HG02943 (cell line): ENCODE results near the gene RSPO3.
"Not testable (repeated sequence)": the region's sequence is repeated elsewhere in the genome, so short reads cannot be mapped to it uniquely, and the experiment has no call there.

Source experiments
- ATAC-seq: cut with Tn5 transposase; IDR thresholded peaks from one replicate; pipeline ENCODE4 v1.9.1; 2021; ENCODE audit warnings: mild to moderate bottlenecking, low read depth, moderate library complexity; ENCODE audit not compliant: unreplicated experiment

Gene RSPO3

DNA sequence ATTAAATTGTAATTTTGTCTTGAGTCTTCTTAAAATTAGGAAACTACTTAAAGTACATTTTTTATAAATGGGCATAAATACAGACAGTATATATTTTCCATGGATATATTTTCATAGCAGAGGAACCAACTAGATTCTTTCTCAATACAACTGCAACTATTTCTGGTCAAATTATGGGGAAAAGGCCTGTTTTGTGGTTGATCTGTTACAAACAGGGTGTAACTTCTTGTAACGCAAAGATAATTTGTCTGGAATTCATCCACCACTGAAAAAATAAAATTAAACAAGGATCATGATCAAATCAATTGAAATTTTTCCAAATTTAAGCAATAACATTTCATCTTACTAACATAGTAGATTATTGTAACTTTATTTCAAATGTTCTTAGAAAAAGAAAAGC lies 81.0 kb downstream of the RSPO3 start:
- no peak for ATAC-seq

DNA sequence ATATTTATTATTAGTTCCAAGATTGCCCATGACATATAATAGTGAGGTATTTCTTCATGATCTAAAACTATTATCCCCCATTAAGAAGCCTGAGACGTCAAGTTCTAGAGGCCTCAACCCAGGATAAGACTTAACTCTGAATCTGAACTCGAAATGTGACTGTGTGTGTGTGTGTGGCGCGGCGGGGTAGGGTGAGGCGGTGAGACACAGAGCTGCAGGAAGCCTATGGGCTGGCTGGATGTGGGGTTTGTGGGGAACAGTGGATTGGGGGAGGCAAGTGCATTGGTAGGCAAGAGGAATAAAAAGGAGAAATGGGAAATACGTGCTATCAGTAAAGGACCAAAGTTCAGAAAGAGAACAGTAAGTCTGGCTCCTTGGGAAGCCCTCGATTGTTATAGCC lies 81.6 kb downstream of the RSPO3 start:
- ATAC-seq, result no peak

DNA sequence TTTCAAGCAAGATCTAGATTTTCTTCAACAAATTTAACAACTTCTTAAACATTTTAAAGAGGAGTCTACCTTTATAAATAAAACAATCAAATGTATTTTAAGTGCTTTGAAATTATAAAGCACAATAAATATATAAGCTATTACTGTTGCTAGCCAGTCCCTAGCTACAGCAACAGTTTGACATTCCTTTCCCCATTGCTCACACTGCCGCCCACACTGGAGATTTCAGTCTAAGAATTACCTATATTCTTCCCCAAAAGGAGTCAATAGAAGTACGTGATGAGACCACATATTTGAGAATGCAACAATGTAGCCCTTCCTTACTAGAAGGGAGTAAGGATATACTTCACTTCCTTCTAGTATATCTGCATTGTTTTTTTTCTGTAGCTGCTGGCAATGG lies 82.8 kb downstream of the RSPO3 start:
- no peak for ATAC-seq

GRCh38 chr6:127202676-127203075 lies 84.2 kb downstream of the RSPO3 start:
- ATAC-seq, result no peak

DNA sequence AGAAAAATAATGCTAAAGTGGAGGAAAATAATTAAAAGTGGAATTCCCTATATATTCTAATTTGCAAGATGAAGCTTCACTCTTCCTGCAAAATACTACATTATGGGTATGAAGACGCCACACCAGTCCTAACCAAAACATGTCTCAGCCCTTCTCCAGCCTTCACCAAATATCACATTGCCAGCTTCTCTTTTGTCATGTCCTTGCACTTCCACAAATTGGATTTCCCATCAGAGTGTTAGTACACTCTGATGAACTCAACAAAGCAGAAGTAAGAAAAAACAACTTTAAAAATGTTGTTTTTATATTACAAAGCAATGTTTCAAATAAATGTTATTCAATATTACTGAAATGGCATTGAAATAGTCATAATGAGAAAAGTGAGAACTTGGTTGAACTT lies 85.8 kb downstream of the RSPO3 start:
- ATAC-seq, result no peak

DNA sequence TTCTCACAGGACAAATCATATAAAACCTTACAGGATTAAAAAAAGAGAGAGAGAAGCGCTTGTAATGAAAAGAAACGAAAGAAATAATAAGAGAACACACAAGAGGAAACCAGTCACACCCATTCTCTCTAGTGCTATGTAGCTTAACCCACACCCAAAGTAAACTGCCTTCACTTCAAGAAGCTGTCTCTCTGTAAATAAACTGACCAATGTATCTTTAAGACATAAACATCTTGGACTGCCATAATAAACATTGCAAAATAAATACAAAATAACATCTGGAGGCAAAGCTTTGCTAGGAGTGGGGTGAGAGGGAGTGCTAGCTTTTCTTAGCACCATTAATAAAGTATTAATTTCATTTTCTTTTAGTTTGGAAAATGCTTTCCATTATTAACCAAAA lies 86.6 kb downstream of the RSPO3 start:
- ATAC-seq, result no peak

DNA sequence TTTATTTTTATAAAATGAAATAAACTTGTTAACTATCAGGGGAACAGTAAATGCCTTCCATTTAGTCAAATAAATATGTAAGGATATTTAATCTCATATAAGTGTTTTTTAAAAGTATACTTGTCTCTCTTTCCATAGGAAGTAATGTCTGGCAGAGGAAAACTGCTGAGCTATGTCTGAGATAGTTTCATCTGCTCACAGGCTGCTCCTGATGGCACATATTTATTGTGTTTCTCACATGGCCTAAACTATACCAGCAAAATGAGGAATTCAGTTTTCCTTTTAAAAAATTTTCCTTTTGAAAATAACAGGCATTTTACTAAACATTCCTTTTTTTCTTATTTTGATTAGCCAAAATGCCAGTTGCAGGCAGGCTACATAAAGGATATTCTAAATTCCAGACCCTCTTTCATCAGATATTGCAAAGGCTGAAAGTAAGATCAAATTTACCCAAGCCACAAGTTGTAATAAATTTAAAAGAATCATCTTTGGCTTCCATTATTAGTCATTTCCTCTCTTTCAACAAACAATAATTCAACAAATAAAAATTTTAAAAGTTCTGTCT lies 88.1 kb downstream of the RSPO3 start:
- no peak for ATAC-seq

DNA sequence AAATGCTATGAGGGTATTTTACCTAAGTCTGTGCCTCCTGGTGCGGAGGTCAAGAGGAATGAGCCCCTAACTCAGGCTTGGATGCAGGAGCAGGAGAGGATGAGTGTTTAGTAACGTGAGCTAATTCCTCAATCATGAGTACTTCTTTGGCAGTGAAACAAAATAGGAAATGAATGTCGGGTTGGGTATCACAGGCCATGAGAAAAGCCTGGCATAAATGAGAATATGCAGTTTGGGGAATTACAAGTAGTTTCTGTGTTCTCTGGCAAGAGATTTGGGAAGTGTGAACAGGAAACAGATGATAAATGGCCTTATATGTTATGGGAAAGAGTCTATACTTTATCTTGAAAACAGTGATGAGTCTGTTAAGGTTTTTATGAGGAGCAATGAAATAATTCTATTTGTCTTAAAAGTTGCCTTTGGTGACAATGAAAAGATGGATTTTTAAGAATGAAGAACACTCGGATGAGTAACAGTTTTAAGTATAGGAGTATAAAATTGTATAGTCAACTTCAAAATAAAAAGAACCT lies 89.2 kb downstream of the RSPO3 start:
- no peak for ATAC-seq

GRCh38 chr6:127210725-127211124 lies 92.3 kb downstream of the RSPO3 start:
- no peak for ATAC-seq

DNA sequence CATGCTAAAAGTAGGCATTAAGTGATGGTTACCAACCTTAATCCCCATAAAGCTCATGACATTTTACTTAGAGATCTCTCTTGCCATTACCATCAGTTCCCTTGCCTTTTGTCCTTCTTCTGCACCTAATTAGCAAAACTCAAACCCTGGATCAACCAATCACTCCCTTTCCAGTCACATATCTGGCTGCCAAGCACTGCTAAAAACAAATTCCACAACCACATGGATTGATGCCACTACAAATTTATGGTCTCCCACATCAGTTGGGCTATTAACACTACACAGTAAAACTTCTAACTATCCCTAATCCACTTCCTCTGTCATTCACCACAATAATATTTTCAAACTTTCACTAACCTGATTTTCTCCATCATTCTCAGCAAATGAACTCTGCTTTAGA lies 93.9 kb downstream of the RSPO3 start:
- no peak for ATAC-seq

DNA sequence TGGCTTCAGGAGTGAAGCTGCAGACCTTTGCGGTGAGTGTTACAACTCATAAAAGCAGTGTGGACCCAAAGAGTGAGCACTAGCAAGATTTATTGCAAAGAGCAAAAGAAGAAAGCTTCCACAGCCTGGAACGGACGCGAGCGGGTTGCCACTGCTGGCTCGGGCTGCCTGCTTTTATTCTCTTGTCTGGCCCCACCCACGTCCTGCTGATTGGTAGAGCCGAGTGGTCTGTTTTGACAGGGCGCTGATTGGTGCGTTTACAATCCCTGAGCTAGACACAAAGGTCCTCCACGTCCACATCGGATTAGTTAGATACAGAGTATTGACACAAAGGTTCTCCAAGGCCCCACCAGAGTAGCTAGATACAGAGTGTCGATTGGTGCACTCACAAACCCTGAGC lies 95.6 kb downstream of the RSPO3 start:
- not testable (repeated sequence) for ATAC-seq

DNA sequence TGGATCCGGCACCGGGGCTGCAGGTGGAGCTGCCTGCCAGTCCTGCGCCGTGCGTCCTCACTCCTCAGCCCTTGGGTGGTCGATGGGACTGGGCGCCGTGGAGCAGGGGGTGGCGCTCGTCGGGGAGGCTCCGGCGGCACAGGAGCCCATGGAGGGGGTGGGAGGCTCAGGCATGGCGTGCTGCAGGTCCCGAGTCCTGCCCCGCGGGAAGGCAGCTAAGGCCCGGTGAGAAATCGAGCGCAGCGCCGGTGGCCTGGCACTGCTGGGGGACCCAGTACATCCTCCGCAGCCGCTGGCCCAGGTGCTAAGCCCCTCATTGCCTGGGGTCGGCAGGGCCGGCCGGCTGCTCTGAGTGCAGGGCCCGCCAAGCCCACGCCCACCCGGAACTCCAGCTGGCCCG lies 96.1 kb downstream of the RSPO3 start:
- ATAC-seq, result not testable (repeated sequence)

DNA sequence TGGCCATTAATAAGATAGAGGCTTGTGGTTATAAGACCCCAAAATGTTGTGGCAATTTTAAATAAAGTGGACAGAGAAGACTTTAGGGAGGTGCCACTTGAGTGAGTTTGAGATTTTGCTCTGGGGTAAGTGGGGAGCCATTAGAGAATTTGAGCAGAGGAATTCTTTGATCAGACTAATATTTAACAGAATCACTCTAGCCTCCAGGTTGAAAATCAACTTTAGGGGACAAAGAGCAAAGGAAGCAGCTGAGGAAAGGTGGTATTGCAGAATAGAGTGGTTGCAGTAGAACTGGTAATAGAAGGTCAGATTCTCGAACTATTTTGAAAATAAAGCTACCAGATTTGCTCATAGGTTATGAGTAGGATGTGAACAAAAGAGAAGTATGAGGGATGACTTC lies 97.5 kb downstream of the RSPO3 start:
- no peak for ATAC-seq

GRCh38 chr6:127216810-127217789 lies 98.6 kb downstream of the RSPO3 start:
- no peak for ATAC-seq

DNA sequence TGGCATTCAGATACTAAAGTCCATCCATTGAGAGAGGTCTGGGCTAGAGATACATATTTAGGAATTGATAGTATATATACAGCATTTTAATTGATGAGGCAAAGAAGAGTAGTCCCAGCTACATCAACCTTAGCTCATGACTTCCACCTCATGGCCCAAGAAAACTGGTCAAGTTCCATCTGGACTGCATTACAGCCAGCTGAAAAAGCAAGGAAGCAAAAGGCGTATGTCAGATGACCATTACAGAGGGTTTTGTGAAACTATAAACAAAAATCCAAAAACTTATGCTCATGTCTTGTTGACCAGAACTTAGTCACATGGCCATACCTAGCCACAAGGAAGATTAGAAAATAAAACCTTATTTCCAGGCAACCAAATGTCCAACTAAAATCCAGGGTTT lies 101.4 kb downstream of the RSPO3 start:
- no peak for ATAC-seq

- no peak for ATAC-seq
These were observed 102.7 kb downstream of the RSPO3 start for GRCh38 chr6:127221201-127221600.

DNA sequence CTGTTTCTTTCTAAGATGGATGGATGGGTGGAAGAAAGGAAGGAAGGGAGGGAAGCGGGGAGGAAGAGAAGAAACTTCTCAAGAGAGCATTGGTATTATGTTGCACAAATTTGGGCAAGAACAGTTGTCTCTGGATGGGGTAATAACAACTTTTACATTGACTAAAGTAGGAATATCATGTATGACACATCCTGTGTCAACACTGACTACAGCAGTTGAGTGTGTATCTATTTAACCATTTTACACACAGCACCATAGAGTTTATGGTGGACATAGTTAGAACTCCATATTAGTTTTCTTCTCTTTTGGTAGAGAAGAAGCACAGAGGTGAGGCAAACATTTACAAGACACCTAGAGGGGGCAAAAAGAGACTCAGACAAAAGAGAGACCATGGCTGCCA lies 103.9 kb downstream of the RSPO3 start:
- ATAC-seq, result no peak

DNA sequence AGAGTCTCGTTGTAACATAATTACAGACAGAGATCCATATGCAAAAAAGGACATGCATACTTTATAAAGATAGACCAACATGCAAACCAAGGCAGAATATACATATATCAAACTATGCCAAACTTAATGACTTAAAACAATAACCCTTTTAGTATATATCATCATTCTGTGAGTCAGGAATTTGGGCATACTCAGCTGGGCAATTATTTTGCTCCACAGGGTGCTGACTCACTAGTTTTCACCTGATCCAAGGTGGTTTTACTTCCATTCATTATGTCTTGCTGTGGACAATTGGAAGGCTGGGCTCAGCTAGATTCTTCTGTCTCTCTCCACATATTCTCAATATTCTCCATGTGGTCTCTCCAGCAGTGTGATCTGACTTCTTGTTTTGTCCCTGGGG lies 107.0 kb downstream of the RSPO3 start:
- no peak for ATAC-seq

- not testable (repeated sequence) for ATAC-seq
These were observed 115.3 kb downstream of the RSPO3 start for GRCh38 chr6:127233819-127234218.

- no peak for ATAC-seq
These were observed 125.0 kb downstream of the RSPO3 start for GRCh38 chr6:127243501-127243900.
